Right kidney (tissue), 1 donor: ENCODE data around the gene CCR2.
"Not testable (repeated sequence)": the region's sequence is repeated elsewhere in the genome, so short reads cannot be mapped to it uniquely, and the experiment has no call there.

Experiments used
- DNase-seq: peaks from one replicate; pipeline ENCODE4 v3.0.0-alpha.2; 2016

The CCR2 gene

DNA sequence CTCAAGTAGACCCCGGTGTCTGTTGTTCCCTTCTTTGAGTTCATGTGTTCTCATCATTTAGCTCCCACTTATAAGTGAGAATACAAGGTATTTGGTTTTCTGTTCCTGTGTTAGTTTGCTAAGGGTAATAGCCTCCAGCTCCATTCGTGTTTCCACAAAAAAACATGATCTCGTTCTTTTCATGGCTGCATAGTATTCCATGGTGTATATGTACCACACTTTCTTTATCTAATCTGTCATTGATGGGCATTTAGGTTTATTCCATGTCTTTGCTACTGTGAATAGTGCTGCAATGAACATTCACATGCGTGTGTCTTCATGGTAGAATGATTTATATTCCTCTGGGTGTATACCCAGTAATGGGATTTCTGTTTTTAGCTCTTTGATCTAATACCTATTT lies 49.0 kb downstream of the CCR2 start:
- not testable (repeated sequence) for DNase-seq

DNA sequence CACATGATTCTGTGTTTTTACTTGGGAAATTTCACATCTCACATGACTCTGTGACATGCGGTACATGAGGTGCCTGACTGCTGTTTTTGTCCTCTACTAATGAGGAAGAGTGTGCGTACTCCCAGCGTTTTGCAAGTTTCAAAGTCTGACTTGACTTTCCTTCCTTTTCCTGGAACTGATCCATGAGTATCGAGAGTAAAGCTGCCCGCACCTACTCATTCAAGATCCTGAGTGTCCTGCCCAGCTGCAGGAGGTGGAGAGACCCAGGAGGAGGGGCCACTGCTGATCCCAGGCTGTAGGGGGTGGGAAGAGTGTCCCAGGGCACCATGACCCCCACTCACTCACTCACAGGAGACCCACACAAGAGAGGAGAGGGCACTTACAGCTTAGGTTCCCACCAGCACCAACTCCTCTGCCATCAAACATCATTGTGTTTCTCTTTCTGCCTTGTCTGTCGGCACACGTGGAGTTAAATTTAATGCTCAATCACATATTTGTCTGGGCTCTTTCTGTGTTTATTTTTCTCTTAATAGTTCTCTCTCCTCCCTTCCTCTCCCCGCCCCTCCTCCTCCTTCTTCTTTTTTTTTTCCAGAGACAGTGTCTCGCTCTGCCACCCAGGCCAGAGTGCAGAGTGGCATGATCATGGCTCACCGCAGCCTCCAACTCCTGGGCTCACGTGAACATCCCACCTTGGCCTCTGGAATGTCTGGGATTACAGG lies 51.5 kb downstream of the CCR2 start:
- peak; percentile 39 for DNase-seq

DNA sequence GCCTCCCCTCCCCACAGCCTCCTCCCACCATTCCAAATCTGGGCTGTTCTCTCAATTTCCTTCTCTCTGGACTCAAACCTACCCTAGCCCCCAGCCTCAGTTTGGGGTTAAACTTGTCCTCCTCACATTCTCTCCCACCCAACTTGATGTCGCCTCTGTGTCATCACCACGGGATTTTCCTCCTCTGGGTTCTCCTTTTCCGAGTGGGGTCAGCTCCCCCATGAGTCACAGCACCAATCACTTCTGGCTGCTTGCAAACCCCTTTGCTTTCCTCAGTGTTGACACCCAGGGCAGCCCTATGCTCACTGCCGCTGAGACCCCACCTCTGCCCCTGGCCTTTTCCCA lies 52.5 kb downstream of the CCR2 start:
- no peak for DNase-seq

DNA sequence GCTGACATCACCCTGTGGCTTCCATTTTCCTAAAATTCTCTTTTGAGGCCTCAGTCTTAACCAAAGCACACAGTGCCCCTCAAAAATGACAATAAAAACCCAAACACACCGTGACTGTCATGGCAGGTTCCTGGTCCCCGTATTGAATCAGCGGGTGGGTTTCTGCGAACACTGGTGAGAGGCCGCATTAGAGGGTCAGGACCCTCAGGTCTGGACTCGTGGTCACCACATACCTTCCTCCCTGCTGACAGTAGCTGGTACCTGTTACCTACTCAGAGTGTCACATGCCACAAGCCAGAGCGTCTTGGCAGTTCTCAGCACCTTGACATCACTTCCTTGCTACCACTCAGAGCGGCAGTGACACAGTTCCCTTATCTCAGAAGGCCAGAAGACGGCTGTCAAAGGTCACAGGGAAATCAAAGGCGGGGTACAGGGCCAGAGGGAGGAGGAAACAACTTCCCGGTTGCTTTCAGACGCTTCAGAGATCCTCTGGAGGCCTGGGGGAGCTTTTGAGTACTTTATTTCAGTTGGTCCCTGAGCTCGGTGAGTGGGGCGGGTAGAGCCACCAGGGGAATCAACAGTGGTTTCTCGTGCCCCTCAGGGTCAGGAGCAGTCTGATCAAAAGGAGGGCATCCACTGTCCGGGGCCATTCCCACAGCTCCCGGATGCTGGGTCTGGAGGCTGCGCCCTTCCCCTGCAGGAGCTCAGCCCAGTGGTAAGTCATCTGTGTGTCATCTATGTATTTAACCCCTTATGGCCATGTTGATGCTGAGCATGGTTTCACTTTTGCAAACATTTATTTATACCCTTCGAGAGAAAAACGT lies 53.1 kb downstream of the CCR2 start, which contains the start of the genes CCR5AS and CCRL2:
TSS of gene CCR5AS (minus strand) at position 279 of the 824 bp plus-strand sequence.
TSS of gene CCRL2 (plus strand) at position 472 of the 824 bp plus-strand sequence. CDS start 821 bp downstream, outside the sequence.
- peak; percentile 30 for DNase-seq

- no peak for DNase-seq
Measured at GRCh38 chr3:46407970-46408369, 54.1 kb downstream of the CCR2 start.

- DNase-seq: no peak
Measured at GRCh38 chr3:46408853-46409252, 54.9 kb downstream of the CCR2 start.

DNA sequence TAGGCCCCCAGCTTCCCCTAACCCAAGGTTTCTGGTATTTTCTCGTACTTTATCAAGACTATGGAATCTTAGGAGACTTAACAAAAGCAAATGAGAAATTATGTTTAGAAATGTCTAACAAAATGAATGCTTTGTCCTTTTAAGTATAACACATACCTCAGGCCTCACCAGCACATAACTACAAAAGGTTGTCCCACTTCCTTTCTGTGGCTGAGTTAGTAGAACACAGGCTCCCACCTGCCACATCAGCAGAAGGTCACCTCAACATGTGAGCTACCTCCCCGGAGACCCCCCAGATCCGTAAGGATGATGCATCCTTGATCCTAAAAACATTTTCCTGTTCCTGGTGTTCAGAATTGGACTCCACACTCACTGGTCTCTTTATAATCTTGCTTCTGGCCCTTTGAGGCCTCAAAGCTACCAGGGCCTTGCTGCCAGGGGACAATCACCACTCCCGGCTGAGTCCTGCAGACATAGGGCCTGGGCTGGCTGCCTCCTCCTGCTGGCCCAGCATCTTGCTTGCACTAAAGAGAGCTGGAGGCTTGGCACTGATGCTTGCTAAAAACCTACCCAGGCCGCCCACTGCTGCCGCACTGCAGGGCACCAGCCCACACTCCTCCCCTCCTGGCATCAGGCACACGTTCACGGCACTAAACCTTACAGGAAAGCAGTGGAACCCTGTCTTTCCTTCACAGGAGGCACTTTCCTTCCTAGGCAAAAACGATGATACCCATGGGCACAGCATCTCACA lies 56.0 kb downstream of the CCR2 start:
- DNase-seq: no peak
